HEK293 (cell line): ENCODE measurements around the gene ZFAND3.
A peak's percentile ranks its signal among the peaks of the same experiment; 100 is the strongest.

Experiments used
- CTCF ChIA-PET: fragments of 350-600 bp; formaldehyde crosslinking; extraction: SDS; loops from one replicate; lab custom pipeline; 2021; ENCODE audit warnings: antibody characterized with exemption; lab: Yijun Ruan, JAX
- POLR2A ChIA-PET: fragments of 300-600 bp; formaldehyde crosslinking; extraction: SDS; loops from one replicate; lab custom pipeline; 2020; ENCODE audit warnings: antibody characterized with exemption, inconsistent platforms; lab: Yijun Ruan, JAX
- H3K27ac ChIP-seq: fragments of 200-500 bp; sonication (Bioruptor generic); 2 replicates; pipeline ENCODE4 v1.5.1; 2014; ENCODE audit warnings: low read depth, low read length, control low read depth, inconsistent platforms; ENCODE audit errors: extremely low read depth
- H3K36me3 ChIP-seq, 2 experiments: fragments of 200-500 bp in 1 of 2; sonication (Bioruptor generic) in 1 of 2; 1 replicate in 1 of 2; 2 replicates in 1 of 2; pipeline ENCODE4 v1.5.1; 2014 to 2017; ENCODE audit warnings: inconsistent platforms in 2 of 2, low read length in 2 of 2; ENCODE audit not compliant: control insufficient read depth in 2 of 2, insufficient read depth in 1 of 2
- H3K4me1 ChIP-seq: fragments of 200-500 bp; sonication (Bioruptor generic); 2 replicates; pipeline ENCODE4 v1.5.1; 2014; ENCODE audit warnings: mild to moderate bottlenecking, low read length, inconsistent platforms; ENCODE audit not compliant: control insufficient read depth, insufficient read depth
- H3K4me3 ChIP-seq: 2 replicates; pipeline ENCODE4 v1.5.1; 2011; ENCODE audit warnings: low read depth, mild to moderate bottlenecking, control low read depth, low read length, moderate library complexity
- H3K9me3 ChIP-seq: fragments of 200-500 bp; sonication (Bioruptor generic); 2 replicates; pipeline ENCODE4 v1.5.1; 2014; ENCODE audit warnings: low read depth, low read length, inconsistent platforms; ENCODE audit not compliant: control insufficient read depth, insufficient read depth
- BCL11A ChIP-seq: fragments of 450-650 bp; formaldehyde crosslinking; IDR thresholded peaks from 2 replicates; pipeline ENCODE4 v1.5.1; 2016; ENCODE audit warnings: low read depth, missing biosample characterization, missing genetic modification characterization
- EGR2 ChIP-seq: fragments of 450-650 bp; formaldehyde crosslinking; IDR thresholded peaks from 2 replicates; pipeline ENCODE4 v1.5.1; 2016; ENCODE audit warnings: low read depth, missing biosample characterization, missing genetic modification characterization
- IKZF3 ChIP-seq: fragments of 450-650 bp; IDR thresholded peaks from 2 replicates; pipeline ENCODE4 v1.5.0; 2018; ENCODE audit warnings: missing biosample characterization, mild to moderate bottlenecking, missing genetic modification characterization, moderate library complexity
- KLF8 ChIP-seq: fragments of 450-650 bp; formaldehyde crosslinking; IDR thresholded peaks from 2 replicates; pipeline ENCODE4 v1.5.1; 2016; ENCODE audit warnings: missing biosample characterization, missing genetic modification characterization
- SP7 ChIP-seq: fragments of 450-650 bp; formaldehyde crosslinking; IDR thresholded peaks from 2 replicates; pipeline ENCODE4 v1.5.1; 2016; ENCODE audit warnings: missing biosample characterization, missing genetic modification characterization
- ZBTB20 ChIP-seq: fragments of 450-650 bp; formaldehyde crosslinking; IDR thresholded peaks from 2 replicates; pipeline ENCODE4 v1.5.1; 2016; ENCODE audit warnings: missing biosample characterization, missing genetic modification characterization
- ZEB2 ChIP-seq: fragments of 450-650 bp; formaldehyde crosslinking; IDR thresholded peaks from 2 replicates; pipeline ENCODE4 v1.5.1; 2016; ENCODE audit warnings: missing biosample characterization, missing genetic modification characterization
- ZNF133 ChIP-seq: fragments of 450-650 bp; formaldehyde crosslinking; IDR thresholded peaks from 2 replicates; pipeline ENCODE4 v1.5.1; 2016; ENCODE audit warnings: missing biosample characterization, missing genetic modification characterization
- ZNF138 ChIP-seq: fragments of 450-650 bp; formaldehyde crosslinking; IDR thresholded peaks from 2 replicates; pipeline ENCODE4 v1.5.1; 2016; ENCODE audit warnings: missing biosample characterization, missing genetic modification characterization, borderline replicate concordance
- ZNF157 ChIP-seq: fragments of 450-650 bp; formaldehyde crosslinking; IDR thresholded peaks from 2 replicates; pipeline ENCODE4 v1.5.1; 2016; ENCODE audit warnings: missing biosample characterization, missing genetic modification characterization
- ZNF202 ChIP-seq: fragments of 450-650 bp; formaldehyde crosslinking; IDR thresholded peaks from 2 replicates; pipeline ENCODE4 v1.5.1; 2016; ENCODE audit warnings: missing biosample characterization, missing genetic modification characterization, borderline replicate concordance
- ZNF404 ChIP-seq: fragments of 450-650 bp; formaldehyde crosslinking; IDR thresholded peaks from 2 replicates; pipeline ENCODE4 v1.5.1; 2017; ENCODE audit warnings: missing biosample characterization, missing genetic modification characterization
- ZNF501 ChIP-seq: fragments of 450-650 bp; formaldehyde crosslinking; IDR thresholded peaks from 2 replicates; pipeline ENCODE4 v1.5.1; 2016; ENCODE audit warnings: missing biosample characterization, missing genetic modification characterization
- ZNF521 ChIP-seq: fragments of 450-650 bp; formaldehyde crosslinking; IDR thresholded peaks from 2 replicates; pipeline ENCODE4 v1.5.1; 2017; ENCODE audit warnings: missing biosample characterization, mild to moderate bottlenecking, missing genetic modification characterization
- ZNF610 ChIP-seq: fragments of 450-650 bp; formaldehyde crosslinking; IDR thresholded peaks from 2 replicates; pipeline ENCODE4 v1.5.1; 2016; ENCODE audit warnings: missing biosample characterization, missing genetic modification characterization, borderline replicate concordance
- ZNF626 ChIP-seq: fragments of 450-650 bp; sonication (Bioruptor Pico); formaldehyde crosslinking; IDR thresholded peaks from 2 replicates; pipeline ENCODE4 v1.5.1; 2018; ENCODE audit warnings: missing biosample characterization, missing genetic modification characterization, inconsistent platforms
- ZSCAN30 ChIP-seq: fragments of 450-650 bp; IDR thresholded peaks from 2 replicates; pipeline ENCODE4 v1.5.1; 2018; ENCODE audit warnings: missing biosample characterization, mild to moderate bottlenecking, missing genetic modification characterization, moderate library complexity
- TF ChIP-seq, protein P1 (sequence below): fragments of 450-650 bp; formaldehyde crosslinking; IDR thresholded peaks from 2 replicates; pipeline ENCODE4 v1.5.1; 2016; ENCODE audit warnings: missing biosample characterization, missing genetic modification characterization
- TF ChIP-seq, protein P2 (sequence below): fragments of 450-650 bp; formaldehyde crosslinking; IDR thresholded peaks from 2 replicates; pipeline ENCODE4 v1.5.1; 2017; ENCODE audit warnings: missing biosample characterization, missing genetic modification characterization
- TF ChIP-seq, protein P3 (sequence below): fragments of 450-650 bp; formaldehyde crosslinking; IDR thresholded peaks from 2 replicates; pipeline ENCODE4 v1.5.1; 2016; ENCODE audit warnings: missing biosample characterization, missing genetic modification characterization, low read depth

Gene ZFAND3

DNA sequence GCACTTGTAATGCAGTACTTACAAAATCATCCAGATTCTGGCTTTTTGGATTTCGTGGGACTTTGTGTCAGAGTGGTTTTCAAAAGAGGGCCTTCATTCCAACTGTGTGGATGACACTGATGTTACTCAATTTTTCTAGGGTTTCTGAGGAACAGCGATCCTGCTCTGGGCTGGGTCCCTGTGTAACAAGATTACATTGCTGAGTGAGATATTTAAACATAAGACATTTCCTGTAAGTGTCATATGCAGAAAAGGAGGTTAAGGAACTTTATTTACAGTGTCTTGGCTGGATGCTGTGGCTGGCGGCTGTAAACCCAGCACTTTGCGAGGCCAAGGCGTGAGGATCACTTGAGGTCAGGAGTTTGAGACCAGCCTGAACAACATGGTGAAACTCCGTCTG, 6.7 kb downstream of the ZFAND3 start:
- ChIA-PET POLR2A (interaction anchor here (0.6 to 2.4 kb wide), 2 partner anchors 7 to 99 kb away, joined by 4 to 13 read pairs; partner anchors contain the start of gene ZFAND3), CTCF (interaction anchor here (0.7 to 1.9 kb wide), 5 partner anchors 23 to 874 kb away, joined by 3 to 15 read pairs (median 4); no protein-coding TSS in a partner anchor)
- peaks cover 34% of the 10 kb centered on the region for H3K4me1 ChIP-seq
- no peaks in the 10 kb centered on the region; a peak in 1 of 3 replicates for H3K36me3 ChIP-seq
- no peak overlapping the region for H3K4me3 ChIP-seq
- H3K27ac ChIP-seq = no peak overlapping the region
- TF ChIP-seq ZNF133 (tag by site-specific recombination) (no peak), BCL11A (tag by site-specific recombination) (no peak)
- TF ChIP-seq, protein P1, sequence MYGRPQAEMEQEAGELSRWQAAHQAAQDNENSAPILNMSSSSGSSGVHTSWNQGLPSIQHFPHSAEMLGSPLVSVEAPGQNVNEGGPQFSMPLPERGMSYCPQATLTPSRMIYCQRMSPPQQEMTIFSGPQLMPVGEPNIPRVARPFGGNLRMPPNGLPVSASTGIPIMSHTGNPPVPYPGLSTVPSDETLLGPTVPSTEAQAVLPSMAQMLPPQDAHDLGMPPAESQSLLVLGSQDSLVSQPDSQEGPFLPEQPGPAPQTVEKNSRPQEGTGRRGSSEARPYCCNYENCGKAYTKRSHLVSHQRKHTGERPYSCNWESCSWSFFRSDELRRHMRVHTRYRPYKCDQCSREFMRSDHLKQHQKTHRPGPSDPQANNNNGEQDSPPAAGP = no peak
- no peaks in the 10 kb centered on the region for H3K9me3 ChIP-seq

DNA sequence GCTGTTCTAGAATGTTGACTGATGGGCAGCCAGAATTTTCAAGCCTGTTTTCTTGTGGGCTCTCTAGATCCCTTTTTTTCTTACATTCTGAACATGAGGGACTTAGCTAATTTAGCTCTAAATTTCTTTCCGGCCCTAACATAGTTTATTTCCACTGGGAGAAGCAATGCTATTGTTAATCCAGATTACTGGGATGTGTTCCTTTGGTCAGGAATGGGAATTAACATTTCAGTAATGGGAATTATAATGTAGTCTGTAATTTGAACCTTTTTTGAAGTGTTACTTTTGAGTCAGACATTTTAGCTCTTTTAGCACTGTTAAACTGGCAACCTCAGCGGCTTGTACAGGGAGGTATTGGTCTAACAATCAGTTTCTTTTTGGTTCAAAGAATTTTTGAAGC, 7.5 kb downstream of the ZFAND3 start:
- CTCF ChIA-PET = interaction anchor here (0.6 to 1.9 kb wide), 11 partner anchors 10 to 743 kb away, joined by 3 to 15 read pairs (median 4); no protein-coding TSS in a partner anchor
- 0 out of 2 replicates have a peak, but pooled peaks have one; percentile 33 for TF ChIP-seq IKZF3 (tag by site-specific recombination)
- TF ChIP-seq ZNF521 (tag by site-specific recombination) = no peak
- 0 out of 2 replicates have a peak, but pooled peaks have one; percentile 21 for TF ChIP-seq SP7 (tag by site-specific recombination)
- peak; percentile 69 for TF ChIP-seq ZBTB20
- TF ChIP-seq, all 188 proteins: peak for 3
- Histone ChIP-seq H3K36me3 (no peaks in the 10 kb centered on the region; a peak in 1 of 3 replicates), H3K4me3 (no peak overlapping the region), H3K27ac (no peak overlapping the region), H3K9me3 (no peaks in the 10 kb centered on the region), H3K4me1 (peaks cover 31% of the 10 kb centered on the region)
- POLR2A ChIA-PET = interaction anchor here (0.6 to 2.4 kb wide), 4 partner anchors 8 to 99 kb away, joined by 3 to 13 read pairs (median 4); partner anchors contain the start of gene ZFAND3

DNA sequence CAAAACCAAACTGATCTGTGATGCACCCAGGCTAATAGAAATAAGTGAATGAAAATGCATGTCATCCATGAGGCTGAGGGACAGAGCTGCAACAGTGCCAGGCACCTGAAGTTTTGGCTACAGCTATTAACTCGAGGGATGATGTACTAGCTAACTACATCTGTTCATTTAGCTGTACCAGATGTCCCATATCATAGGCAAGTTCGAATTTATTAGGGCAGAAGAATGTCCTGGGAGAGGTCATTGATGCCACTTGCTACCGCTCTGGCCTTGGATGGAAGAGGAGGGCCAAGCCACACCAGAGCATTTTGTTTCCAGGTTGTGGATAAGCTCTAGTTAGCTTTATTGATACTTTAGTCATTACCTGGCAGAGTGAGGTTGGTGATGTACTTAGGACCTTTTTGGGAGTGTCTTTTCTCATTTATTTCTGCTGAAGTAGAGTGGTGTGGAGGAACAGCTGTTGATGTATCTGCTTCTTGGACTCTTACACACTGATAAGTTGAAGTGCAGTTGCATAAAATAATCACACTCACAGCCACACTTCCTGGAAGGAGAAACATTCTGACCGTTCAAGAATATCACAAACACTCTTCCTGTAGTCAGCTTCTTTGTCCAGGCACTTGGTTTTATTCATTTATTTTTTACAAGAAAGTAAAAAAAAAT, 8.2 kb downstream of the ZFAND3 start:
- CTCF ChIA-PET = interaction anchor here (0.6 to 1.9 kb wide), 10 partner anchors 9 to 742 kb away, joined by 3 to 15 read pairs (median 4); no protein-coding TSS in a partner anchor
- no peaks in the 10 kb centered on the region for H3K9me3 ChIP-seq
- H3K27ac ChIP-seq = no peak overlapping the region
- POLR2A ChIA-PET = interaction anchor here (2.4 kb wide), 1 partner anchor 9 kb away, joined by 13 read pairs; the partner anchor contains the start of gene ZFAND3
- peaks cover 25% of the 10 kb centered on the region for H3K4me1 ChIP-seq
- TF ChIP-seq KLF8 (tag by site-specific recombination) (no peak), EGR2 (no peak), ZNF626 (no peak), ZEB2 (tag by site-specific recombination) (no peak), ZNF404 (tag by site-specific recombination) (no peak), ZNF138 (tag by site-specific recombination) (no peak), ZNF157 (tag by site-specific recombination) (no peak), ZSCAN30 (no peak), ZNF610 (tag by site-specific recombination) (no peak), ZNF501 (tag by site-specific recombination) (no peak), ZNF202 (tag by site-specific recombination) (no peak)
- TF ChIP-seq, protein P2, sequence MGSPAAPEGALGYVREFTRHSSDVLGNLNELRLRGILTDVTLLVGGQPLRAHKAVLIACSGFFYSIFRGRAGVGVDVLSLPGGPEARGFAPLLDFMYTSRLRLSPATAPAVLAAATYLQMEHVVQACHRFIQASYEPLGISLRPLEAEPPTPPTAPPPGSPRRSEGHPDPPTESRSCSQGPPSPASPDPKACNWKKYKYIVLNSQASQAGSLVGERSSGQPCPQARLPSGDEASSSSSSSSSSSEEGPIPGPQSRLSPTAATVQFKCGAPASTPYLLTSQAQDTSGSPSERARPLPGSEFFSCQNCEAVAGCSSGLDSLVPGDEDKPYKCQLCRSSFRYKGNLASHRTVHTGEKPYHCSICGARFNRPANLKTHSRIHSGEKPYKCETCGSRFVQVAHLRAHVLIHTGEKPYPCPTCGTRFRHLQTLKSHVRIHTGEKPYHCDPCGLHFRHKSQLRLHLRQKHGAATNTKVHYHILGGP (tag by site-specific recombination) = no peak
- TF ChIP-seq, protein P3, sequence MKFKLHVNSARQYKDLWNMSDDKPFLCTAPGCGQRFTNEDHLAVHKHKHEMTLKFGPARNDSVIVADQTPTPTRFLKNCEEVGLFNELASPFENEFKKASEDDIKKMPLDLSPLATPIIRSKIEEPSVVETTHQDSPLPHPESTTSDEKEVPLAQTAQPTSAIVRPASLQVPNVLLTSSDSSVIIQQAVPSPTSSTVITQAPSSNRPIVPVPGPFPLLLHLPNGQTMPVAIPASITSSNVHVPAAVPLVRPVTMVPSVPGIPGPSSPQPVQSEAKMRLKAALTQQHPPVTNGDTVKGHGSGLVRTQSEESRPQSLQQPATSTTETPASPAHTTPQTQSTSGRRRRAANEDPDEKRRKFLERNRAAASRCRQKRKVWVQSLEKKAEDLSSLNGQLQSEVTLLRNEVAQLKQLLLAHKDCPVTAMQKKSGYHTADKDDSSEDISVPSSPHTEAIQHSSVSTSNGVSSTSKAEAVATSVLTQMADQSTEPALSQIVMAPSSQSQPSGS (tag by site-specific recombination) = no peak
- no peaks in the 10 kb centered on the region; a peak in 1 of 3 replicates for H3K36me3 ChIP-seq
- no peak overlapping the region for H3K4me3 ChIP-seq
